GM12878 (cell line): ENCODE data around the gene EFNA2. TPM values are rescaled to one million over a fixed set of nuclear protein-coding genes. Genes with fewer than 3 reads are reported as not detected.

Experiments
- ATF7 ChIP-seq: fragments of 450-650 bp; IDR thresholded peaks from 2 replicates; pipeline ENCODE4 v1.6.1; 2016; ENCODE audit warnings: low read depth, mild to moderate bottlenecking
- BACH1 ChIP-seq: fragments of 450-650 bp; IDR thresholded peaks from 2 replicates; pipeline ENCODE4 v1.6.1; 2017; ENCODE audit warnings: mild to moderate bottlenecking, borderline replicate concordance
- BMI1 ChIP-seq: fragments of 450-650 bp; IDR thresholded peaks from 2 replicates; pipeline ENCODE4 v1.6.1; 2016; ENCODE audit warnings: mild to moderate bottlenecking, moderate library complexity, borderline replicate concordance
- CBFB ChIP-seq: IDR thresholded peaks from 2 replicates; pipeline ENCODE4 v1.6.1; 2016; ENCODE audit warnings: antibody characterized with exemption, low read depth
- CBX3 ChIP-seq: fragments of 200-600 bp; sonication (generic); IDR thresholded peaks from 2 replicates; pipeline ENCODE4 v1.6.1; 2016; ENCODE audit warnings: low read depth, borderline replicate concordance
- CHD1 ChIP-seq: IDR thresholded peaks from 2 replicates; pipeline ENCODE4 v1.6.1; 2012; ENCODE audit warnings: low read depth, low read length, improper control_type of control experiment
- DPF2 ChIP-seq: fragments of 450-650 bp; IDR thresholded peaks from 2 replicates; pipeline ENCODE4 v1.6.1; 2017; ENCODE audit warnings: mild to moderate bottlenecking
- ESRRA ChIP-seq: IDR thresholded peaks from 2 replicates; pipeline ENCODE4 v1.6.1; 2012; ENCODE audit warnings: mild to moderate bottlenecking, low read length, improper control_type of control experiment
- HCFC1 ChIP-seq: fragments of 150-350 bp; IDR thresholded peaks from 2 replicates; pipeline ENCODE4 v1.6.1; 2014; ENCODE audit warnings: low read length
- IKZF1 ChIP-seq: fragments of 450-650 bp; conservative IDR thresholded peaks from 2 replicates; pipeline ENCODE4 v1.6.1; 2017; ENCODE audit warnings: antibody characterized with exemption, mild to moderate bottlenecking
- JUNB ChIP-seq: IDR thresholded peaks from 2 replicates; pipeline ENCODE4 v1.6.1; 2016; ENCODE audit warnings: antibody characterized with exemption, mild to moderate bottlenecking
- KLF5 ChIP-seq: fragments of 450-650 bp; IDR thresholded peaks from 2 replicates; pipeline ENCODE4 v1.6.1; 2014; ENCODE audit warnings: mild to moderate bottlenecking; ENCODE audit not compliant: partially characterized antibody
- MXI1 ChIP-seq: fragments of 150-350 bp; IDR thresholded peaks from 2 replicates; pipeline ENCODE4 v1.6.1; 2011; ENCODE audit warnings: low read depth, mild to moderate bottlenecking, inconsistent platforms, low read length, improper control_type of control experiment
- MYB ChIP-seq: fragments of 150-350 bp; IDR thresholded peaks from 2 replicates; pipeline ENCODE4 v1.6.1; 2014; ENCODE audit warnings: mild to moderate bottlenecking, low read depth, low read length, borderline replicate concordance
- NBN ChIP-seq: fragments of 450-650 bp; IDR thresholded peaks from 2 replicates; pipeline ENCODE4 v1.6.1; 2016
- PML ChIP-seq: IDR thresholded peaks from 2 replicates; pipeline ENCODE4 v1.6.1; 2012; ENCODE audit warnings: low read length, inconsistent platforms
- RAD51 ChIP-seq: fragments of 450-650 bp; IDR thresholded peaks from 2 replicates; pipeline ENCODE4 v1.6.1; 2016; ENCODE audit warnings: moderate library complexity, mild to moderate bottlenecking, inconsistent platforms
- RELB ChIP-seq: fragments of 450-650 bp; IDR thresholded peaks from 2 replicates; pipeline ENCODE4 v1.6.1; 2017; ENCODE audit warnings: low read depth, mild to moderate bottlenecking, moderate library complexity
- RUNX3 ChIP-seq: IDR thresholded peaks from 2 replicates; pipeline ENCODE4 v1.6.1; 2012; ENCODE audit warnings: low read length, inconsistent platforms
- SIN3A ChIP-seq: IDR thresholded peaks from 2 replicates; pipeline ENCODE4 v1.6.1; 2012; ENCODE audit warnings: low read depth, low read length, improper control_type of control experiment
- SMAD5 ChIP-seq: IDR thresholded peaks from 2 replicates; pipeline ENCODE4 v1.6.1; 2016; ENCODE audit warnings: antibody characterized with exemption, low read depth
- SP1 ChIP-seq: IDR thresholded peaks from one replicate; pipeline ENCODE4 v1.6.1; 2011; ENCODE audit warnings: low read depth, low read length
- SPI1 ChIP-seq: IDR thresholded peaks from 2 replicates; pipeline ENCODE4 v1.6.1; 2011; ENCODE audit warnings: low read depth, mild to moderate bottlenecking, low read length, moderate library complexity, borderline replicate concordance; ENCODE audit not compliant: insufficient read depth
- STAT3 ChIP-seq: IDR thresholded peaks from 2 replicates; pipeline ENCODE4 v1.6.1; 2011; ENCODE audit warnings: low read depth, low read length, improper control_type of control experiment
- SUPT20H ChIP-seq: IDR thresholded peaks from 2 replicates; pipeline ENCODE4 v1.6.1; 2011; ENCODE audit warnings: low read depth, mild to moderate bottlenecking, low read length, moderate library complexity, borderline replicate concordance; ENCODE audit not compliant: control insufficient read depth
- TAF1 ChIP-seq: IDR thresholded peaks from 2 replicates; pipeline ENCODE4 v1.6.1; 2011; ENCODE audit warnings: mild to moderate bottlenecking, low read depth, low read length, borderline replicate concordance
- USF2 ChIP-seq: IDR thresholded peaks from 2 replicates; pipeline ENCODE4 v1.6.1; 2011; ENCODE audit warnings: low read depth, low read length, improper control_type of control experiment, borderline replicate concordance
- ZNF217 ChIP-seq: fragments of 450-650 bp; IDR thresholded peaks from 2 replicates; pipeline ENCODE4 v1.6.1; 2017; ENCODE audit warnings: antibody characterized with exemption, mild to moderate bottlenecking
- ZNF622 ChIP-seq: fragments of 450-650 bp; IDR thresholded peaks from 2 replicates; pipeline ENCODE4 v1.6.1; 2017; ENCODE audit warnings: mild to moderate bottlenecking, inconsistent platforms
- polyA plus RNA-seq, 11 experiments: library from polyadenylated mRNA; depleted of rRNA in 4 of 11; unstranded in 6 of 11; stranded (reverse) in 5 of 11; fragments of >200 nt; fragmentation: Nextera tagmentation in 4 of 11; fragmentation: Illumina TruSeq in 1 of 11; extraction: Ambion mirVana in 4 of 11; extraction: Trizol in 1 of 11; gene quantifications; 1 replicate in 1 of 11; 2 replicates in 10 of 11; pipeline versions ENCODE4 v1.2.1 to v1.2.3, GENCODE V29; 2011 to 2016; ENCODE audit warnings: inconsistent platforms in 2 of 11, missing spikeins in 2 of 11, low read depth in 1 of 11
- total RNA-seq, 4 experiments: library from RNA; depleted of rRNA in 3 of 4; stranded (reverse); fragments of >200 nt in 3 of 4; fragmentation: Illumina TruSeq in 1 of 4; extraction: Trizol in 1 of 4; gene quantifications; 2 replicates each; pipeline versions ENCODE4 v1.2.1 to v1.2.3, GENCODE V29; 2013 to 2021
- TF ChIP-seq, protein P1 (sequence below): fragments of 450-650 bp; IDR thresholded peaks from 2 replicates; pipeline ENCODE4 v1.6.1; 2017; ENCODE audit warnings: mild to moderate bottlenecking, low read depth, inconsistent platforms; ENCODE audit not compliant: poor library complexity, severe bottlenecking

EFNA2 gene
- total and polyA plus RNA-seq, 10 of the 15 experiments (the other 5 are each of a cell fraction or from before 2014, with no cell fraction given): not detected

GRCh38 chr19:1275260-1275975 lies 10.3 kb upstream of the EFNA2 start, which contains the start of gene FAM174C (continued):
- no peak for TF ChIP-seq RELB
- peak; percentile 98 for TF ChIP-seq USF2
- TF ChIP-seq SUPT20H: no peak
- TF ChIP-seq ZNF217: peak; percentile 87; the same call in 1 of the 2 replicates
- TF ChIP-seq MXI1: peak; percentile 86; the same call in 1 of the 2 replicates
- no peak for TF ChIP-seq MYB
- no peak for TF ChIP-seq BMI1
- TF ChIP-seq RAD51: peak; percentile 98
- TF ChIP-seq SPI1: no peak
- TF ChIP-seq ESRRA: no peak
- 0 out of 2 replicates have a peak, but pooled peaks have one; percentile 33 for TF ChIP-seq PML
- TF ChIP-seq CBFB: peak; percentile 50
- TF ChIP-seq, protein P1, sequence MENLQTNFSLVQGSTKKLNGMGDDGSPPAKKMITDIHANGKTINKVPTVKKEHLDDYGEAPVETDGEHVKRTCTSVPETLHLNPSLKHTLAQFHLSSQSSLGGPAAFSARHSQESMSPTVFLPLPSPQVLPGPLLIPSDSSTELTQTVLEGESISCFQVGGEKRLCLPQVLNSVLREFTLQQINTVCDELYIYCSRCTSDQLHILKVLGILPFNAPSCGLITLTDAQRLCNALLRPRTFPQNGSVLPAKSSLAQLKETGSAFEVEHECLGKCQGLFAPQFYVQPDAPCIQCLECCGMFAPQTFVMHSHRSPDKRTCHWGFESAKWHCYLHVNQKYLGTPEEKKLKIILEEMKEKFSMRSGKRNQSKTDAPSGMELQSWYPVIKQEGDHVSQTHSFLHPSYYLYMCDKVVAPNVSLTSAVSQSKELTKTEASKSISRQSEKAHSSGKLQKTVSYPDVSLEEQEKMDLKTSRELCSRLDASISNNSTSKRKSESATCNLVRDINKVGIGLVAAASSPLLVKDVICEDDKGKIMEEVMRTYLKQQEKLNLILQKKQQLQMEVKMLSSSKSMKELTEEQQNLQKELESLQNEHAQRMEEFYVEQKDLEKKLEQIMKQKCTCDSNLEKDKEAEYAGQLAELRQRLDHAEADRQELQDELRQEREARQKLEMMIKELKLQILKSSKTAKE: no peak
- TF ChIP-seq SP1: peak; percentile 75
- TF ChIP-seq SMAD5: peak; percentile 19; the same call in 1 of the 2 replicates
- TF ChIP-seq SIN3A: 0 out of 2 replicates have a peak, but pooled peaks have one; percentile 77
- peak; percentile 47; the same call in 1 of the 2 replicates for TF ChIP-seq RUNX3
- peak; percentile 100 for TF ChIP-seq DPF2
- peak; percentile 93 for TF ChIP-seq KLF5
- TF ChIP-seq IKZF1: peak; percentile 86
- no peak for TF ChIP-seq ATF7
- peak; percentile 59; the same call in 1 of the 2 replicates for TF ChIP-seq TAF1
- no peak for TF ChIP-seq NBN
- TF ChIP-seq BACH1: peak; percentile 94
- TF ChIP-seq CHD1: no peak
- no peak for TF ChIP-seq CBX3
- no peak for TF ChIP-seq ZNF622
- no peak for TF ChIP-seq JUNB
- no peak for TF ChIP-seq STAT3
- peak; percentile 29; the same call in 1 of the 2 replicates for TF ChIP-seq HCFC1
